ENCODE data around the gene SERPINB7.

The SERPINB7 gene

DNA sequence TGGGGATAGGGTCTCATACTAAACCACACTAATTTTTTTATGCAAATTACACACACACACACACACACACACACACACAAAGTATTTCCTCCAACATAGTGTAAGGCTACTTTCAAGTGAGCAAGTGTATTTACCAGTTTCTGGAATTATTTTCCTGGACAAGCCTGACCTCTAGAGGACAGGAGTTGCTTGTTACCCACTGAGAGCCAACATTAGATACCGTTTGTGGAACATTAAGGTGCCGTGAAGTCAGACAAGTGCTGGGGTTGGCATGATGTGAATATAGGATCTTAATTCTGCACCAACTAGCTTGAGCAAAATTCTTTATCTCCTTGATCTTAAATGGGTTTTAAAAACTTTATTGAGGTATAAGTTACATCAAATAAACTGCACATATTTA lies 72.9 kb downstream of the SERPINB7 start:
- no peak for DNase-seq (ENCODE audit: low read depth in 2 of 2)

DNA sequence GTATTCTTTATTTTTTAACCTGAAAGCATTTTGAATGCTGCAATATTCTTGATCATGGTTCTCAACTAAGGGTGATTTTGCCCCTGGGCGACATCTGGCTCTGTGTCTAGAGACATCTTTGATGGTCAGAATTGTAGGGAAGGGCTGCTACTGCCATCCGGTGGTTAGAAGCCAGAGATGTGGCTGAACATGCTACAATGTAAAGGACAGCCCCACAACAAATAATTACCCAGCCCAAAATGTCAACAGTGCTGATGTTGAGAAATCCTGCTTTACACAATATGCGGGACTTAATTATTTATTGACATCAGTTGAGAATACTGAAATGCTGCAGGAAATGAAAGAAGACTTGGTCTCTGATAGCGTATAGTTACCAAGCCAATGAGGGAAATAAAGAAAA lies 74.8 kb downstream of the SERPINB7 start:
- no peak for DNase-seq (ENCODE audit: low read depth in 2 of 2)

DNA sequence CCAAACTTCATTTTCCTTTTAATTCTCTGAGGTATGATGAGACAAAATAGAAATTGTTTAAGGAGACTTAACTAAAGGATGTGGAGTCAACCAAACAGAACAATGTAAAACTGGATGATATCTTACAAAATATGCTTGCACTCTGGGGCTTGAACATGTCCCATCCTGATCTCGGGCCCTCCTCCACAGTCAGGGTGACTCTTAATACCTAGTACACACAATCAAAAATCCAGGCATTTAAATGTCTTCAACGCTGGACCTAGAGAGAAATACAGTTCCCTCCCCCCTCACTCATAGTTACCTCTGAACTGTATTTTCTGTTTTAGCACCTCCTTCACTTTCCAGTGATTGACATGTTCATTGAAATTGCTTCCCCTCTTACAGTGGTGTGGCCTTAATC lies 75.4 kb downstream of the SERPINB7 start:
- no peak for DNase-seq (ENCODE audit: low read depth in 2 of 2)

Measured in stimulated activated CD8-positive, alpha-beta memory T cell treated with anti-CD3 and anti-CD28 coated beads, Interleukin-2, amount 100 ng/mL, for 1 hour (primary cell).